HG03135 (cell line): Measurements from ENCODE around the gene CREB3.

Experiments used
- ATAC-seq: cut with Tn5 transposase; IDR thresholded peaks from one replicate; pipeline ENCODE4 v1.9.1; 2021; ENCODE audit warnings: mild to moderate bottlenecking, moderate library complexity; ENCODE audit not compliant: unreplicated experiment

The CREB3 gene

GRCh38 chr9:35700942-35701341 lies 31.5 kb upstream of the CREB3 start:
- ATAC-seq: no peak

- no peak for ATAC-seq
Measured at GRCh38 chr9:35702696-35703095, 29.8 kb upstream of the CREB3 start.

- no peak for ATAC-seq
Measured at GRCh38 chr9:35703906-35704672, 28.4 kb upstream of the CREB3 start.

- ATAC-seq: no peak
Measured at GRCh38 chr9:35705372-35705771, 27.1 kb upstream of the CREB3 start.

- ATAC-seq: no peak
Measured at GRCh38 chr9:35705836-35706430, 26.5 kb upstream of the CREB3 start.

DNA sequence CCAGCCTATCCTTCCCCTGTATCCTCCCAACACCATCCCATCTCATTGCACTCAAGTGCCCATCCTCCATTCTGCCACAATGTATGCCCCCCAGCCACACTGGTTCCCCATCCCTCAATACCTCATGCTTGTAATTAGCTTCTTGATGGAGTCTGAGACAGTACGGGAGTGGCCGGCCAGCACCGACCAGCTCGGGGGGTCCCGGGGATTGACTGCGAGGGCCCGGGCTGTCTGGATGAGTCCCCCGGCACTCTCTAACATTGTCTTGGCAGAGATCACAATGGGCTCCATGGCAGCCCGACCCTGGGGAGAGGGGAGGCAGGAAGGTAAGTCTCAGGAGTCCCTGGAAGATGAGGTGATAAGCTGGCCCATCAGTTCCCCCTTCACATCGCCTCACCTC lies 25.5 kb upstream of the CREB3 start:
- ATAC-seq: no peak

DNA sequence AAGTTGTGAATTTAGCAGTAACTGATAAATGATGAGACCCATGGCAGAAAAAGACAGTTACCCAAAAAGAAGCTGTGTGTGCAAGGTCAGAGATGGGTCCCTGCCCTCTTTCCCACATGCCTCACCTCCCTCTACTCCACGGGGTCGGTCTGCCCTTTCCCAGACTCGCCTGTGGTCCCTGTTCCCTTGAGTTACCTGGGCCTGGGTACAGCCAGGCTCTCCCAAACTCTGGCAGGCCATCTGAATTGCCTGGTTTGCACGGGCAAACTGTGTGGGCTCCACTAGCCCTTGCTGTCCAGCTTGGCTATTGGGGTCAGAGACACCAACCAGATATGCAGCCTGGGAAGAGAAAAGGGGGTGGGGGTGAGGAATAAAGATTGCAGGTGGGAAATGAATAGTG lies 24.3 kb upstream of the CREB3 start:
- no peak for ATAC-seq

DNA sequence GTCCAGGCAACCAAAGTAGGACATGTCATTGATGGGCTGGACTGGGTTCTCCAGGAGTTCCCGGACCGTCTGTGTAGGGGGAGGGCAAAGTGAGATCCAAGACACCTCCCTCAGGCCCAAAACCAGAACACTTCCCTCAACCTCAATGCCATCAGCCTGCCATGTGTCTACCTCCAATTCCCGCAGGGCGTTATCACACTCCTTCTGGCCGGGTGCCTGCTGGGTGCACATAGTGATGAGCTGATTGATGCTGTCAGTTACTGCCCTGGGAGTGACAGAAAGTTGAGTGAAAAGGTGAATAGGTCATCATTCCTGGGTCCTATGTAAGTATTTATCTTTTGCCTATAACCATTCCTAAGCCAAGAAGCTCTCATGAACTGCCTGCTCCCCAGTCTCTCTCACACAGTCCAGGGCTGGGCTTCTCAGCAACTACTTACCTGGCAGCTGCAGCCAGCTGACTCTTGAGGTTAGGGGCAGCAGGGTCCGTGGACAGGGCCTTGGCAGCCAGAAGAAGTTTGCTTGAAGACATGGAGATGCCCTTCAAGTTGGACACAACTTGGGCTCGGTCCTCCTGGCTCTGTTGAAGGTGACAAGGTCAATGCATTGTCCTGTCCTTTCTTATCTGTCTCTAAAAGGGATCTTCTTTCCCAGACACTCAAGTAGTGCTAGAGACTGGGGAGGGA lies 21.5 kb upstream of the CREB3 start:
- no peak for ATAC-seq

DNA sequence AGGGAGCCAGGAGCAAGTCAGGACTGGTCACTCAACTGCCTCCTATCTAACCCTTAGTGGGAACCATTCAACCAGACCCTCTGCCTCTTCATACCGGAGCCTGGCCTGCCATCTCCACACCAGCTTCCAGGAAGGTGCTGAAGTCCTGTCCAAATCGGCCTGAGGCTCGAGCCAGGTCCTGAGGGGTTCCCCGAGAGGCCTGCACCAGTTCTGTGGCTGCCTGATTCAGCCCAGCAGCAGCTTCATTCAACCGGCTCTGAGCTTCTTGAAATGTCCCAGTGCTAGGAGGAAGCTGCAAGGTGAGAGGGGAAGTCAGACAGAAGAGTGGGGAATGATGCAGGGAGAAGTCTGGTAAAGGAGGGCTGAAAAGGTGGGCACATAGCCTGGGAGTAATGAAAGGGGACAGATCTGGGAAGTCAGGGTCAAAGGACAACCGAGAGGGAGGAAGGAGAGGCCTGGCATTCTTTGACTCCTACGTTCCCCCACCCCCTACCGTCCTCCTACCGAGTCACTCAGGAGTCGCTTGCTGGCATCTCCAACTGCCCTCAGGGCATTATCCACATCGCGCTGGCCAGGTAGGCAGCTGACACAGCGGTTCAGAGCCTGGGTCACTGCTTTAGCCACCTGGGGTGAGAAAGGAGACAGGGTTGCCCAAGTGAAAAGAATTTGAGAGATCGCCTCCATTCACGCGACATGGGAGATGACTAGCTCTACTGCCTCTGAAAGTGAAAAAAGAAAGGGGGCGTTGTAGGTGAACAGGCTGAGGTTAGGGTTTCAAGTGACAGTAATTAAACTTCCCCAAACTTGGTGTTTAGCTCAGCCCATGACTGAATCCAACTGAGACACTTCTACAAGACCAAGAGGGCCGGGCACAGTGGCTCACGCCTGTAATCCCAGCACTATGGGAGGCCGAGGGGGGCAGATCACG lies 20.7 kb upstream of the CREB3 start:
- ATAC-seq: no peak

DNA sequence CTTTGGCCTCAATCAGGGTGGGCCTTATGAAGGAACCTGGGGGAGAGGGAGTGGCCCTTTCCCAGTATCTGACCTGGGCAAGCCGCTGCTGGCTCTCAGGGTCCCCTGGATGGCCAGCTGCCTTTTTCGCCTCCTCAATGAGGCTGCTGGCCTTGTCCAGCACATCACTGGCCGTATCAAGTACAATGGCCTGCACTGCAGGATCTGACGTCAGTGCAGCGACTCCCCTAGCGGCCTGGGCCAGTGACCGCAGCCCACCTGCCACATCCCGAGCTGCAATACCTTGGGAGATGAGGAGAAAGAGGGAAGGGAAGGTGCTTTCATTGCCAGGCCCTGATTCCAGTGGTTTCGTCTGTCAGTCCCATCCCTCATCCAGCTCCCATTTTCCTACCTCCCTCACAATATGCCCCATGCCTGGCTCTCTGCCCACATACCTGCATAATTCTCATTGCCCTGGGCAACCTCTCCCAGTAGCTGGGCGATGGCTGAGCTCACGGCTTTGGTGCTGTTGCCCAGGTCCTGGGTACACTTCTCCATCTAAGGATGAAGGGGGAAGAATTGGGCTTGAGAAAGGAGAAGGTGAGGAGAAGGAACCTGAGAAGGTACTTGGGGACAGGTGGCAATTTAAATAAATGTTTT lies 19.6 kb upstream of the CREB3 start:
- ATAC-seq: no peak

- no peak for ATAC-seq
Measured at GRCh38 chr9:35713578-35713977, 18.9 kb upstream of the CREB3 start.

DNA sequence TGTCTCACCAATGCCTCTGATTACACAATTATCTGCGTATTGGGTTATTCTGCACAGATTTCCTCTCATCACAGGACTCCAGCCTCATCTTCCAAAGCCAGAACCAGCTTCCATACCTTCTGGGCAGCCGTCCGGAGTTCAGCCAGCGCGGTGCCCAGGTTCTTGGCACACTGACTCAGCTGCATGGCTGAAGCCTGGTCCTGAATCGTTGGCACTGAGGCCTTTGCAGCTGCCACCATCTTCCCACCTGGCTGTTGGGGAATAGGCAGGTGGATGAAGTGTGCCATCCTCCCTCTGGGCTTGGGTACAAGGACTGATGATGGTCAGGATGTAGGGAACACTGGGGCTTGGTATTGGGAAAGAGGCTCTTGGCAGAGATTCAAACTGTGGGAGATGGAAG lies 18.3 kb upstream of the CREB3 start:
- no peak for ATAC-seq

- ATAC-seq: no peak
Measured at GRCh38 chr9:35714579-35715252, 17.8 kb upstream of the CREB3 start.

- ATAC-seq: no peak
Measured at GRCh38 chr9:35716230-35716629, 16.2 kb upstream of the CREB3 start.

- ATAC-seq: no peak
Measured at GRCh38 chr9:35717132-35717870, 15.2 kb upstream of the CREB3 start.

GRCh38 chr9:35718721-35719511 lies 13.6 kb upstream of the CREB3 start:
- no peak for ATAC-seq

GRCh38 chr9:35719546-35719945 lies 12.9 kb upstream of the CREB3 start:
- no peak for ATAC-seq

DNA sequence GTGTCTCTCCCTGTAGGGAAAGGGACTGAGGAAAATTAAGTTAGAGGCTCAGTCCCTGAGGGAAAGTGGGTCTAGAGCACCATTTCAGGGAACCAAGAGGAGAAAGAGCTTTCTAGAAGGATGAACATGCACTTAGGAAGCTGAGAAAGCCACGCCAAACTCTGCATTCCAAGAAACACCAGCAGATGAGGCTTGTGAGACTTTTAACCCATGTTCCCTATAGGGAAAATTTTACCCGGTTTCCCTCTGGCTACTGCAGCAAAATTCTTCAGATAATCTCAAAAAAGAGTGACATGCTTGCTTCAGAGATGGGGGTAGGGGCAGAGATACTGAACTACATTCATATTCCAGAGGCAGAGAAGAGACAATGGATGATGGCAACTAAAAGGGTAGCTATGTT lies 9.0 kb upstream of the CREB3 start:
- no peak for ATAC-seq

- ATAC-seq: no peak
Measured at GRCh38 chr9:35723908-35724307, 8.6 kb upstream of the CREB3 start.
